GM18951 (cell line): ENCODE data around the gene ADGRE3.
"Not testable (repeated sequence)": the region's sequence is repeated elsewhere in the genome, so short reads cannot be mapped to it uniquely, and the experiment has no call there.

Experiments
- POLR2A ChIP-seq: IDR thresholded peaks from 4 replicates; pipeline ENCODE4 v1.6.1; 2011; ENCODE audit warnings: mild to moderate bottlenecking; ENCODE audit not compliant: insufficient read length, insufficient read depth; ENCODE audit errors: extremely low read depth
- in situ Hi-C: fragments of 300-500 bp; cut with MboI; formaldehyde crosslinking; loops from one replicate; pipeline ENCODE4 v1.12.0; 2022; ENCODE audit warnings: low sequenced_read_pairs, mixed read lengths, inconsistent platforms; ENCODE audit not compliant: unreplicated experiment

The ADGRE3 gene

DNA sequence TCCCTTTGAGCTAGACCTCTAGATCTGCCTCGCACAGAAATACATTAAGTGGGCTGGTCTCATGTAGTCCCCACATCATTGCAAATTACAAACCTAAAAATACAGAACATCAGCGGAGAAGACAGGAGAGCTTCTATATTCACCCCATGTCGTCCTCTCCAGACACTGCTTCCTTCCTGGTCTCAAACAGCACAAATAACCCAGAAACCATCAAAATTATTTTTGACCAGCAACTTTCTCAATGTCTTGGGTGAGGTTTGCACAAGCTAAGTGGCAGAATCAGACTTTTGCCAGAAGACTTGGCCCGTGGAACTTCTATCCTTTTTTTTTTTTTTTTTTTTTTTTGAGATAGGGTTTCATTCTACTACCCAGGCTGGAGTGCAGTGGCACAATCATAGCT is 63.6 kb downstream of the ADGRE3 start:
- in situ Hi-C loops = no loop called here
- no peak for TF ChIP-seq POLR2A

GRCh38 chr19:14606627-14607026 is 68.0 kb downstream of the ADGRE3 start:
- TF ChIP-seq POLR2A = no peak
- in situ Hi-C loops = no loop called here

GRCh38 chr19:14603990-14604387 is 70.7 kb downstream of the ADGRE3 start:
- TF ChIP-seq POLR2A = no peak
- in situ Hi-C loops = no loop called here

GRCh38 chr19:14599548-14600147 is 75.0 kb downstream of the ADGRE3 start:
- no peak for TF ChIP-seq POLR2A

GRCh38 chr19:14595558-14595957 is 79.1 kb downstream of the ADGRE3 start:
- in situ Hi-C loops = no loop called here
- TF ChIP-seq POLR2A = no peak

More at GRCh38 chr19:14599548-14600147, 75.0 kb downstream of the ADGRE3 start:
- in situ Hi-C loops = no loop called here

DNA sequence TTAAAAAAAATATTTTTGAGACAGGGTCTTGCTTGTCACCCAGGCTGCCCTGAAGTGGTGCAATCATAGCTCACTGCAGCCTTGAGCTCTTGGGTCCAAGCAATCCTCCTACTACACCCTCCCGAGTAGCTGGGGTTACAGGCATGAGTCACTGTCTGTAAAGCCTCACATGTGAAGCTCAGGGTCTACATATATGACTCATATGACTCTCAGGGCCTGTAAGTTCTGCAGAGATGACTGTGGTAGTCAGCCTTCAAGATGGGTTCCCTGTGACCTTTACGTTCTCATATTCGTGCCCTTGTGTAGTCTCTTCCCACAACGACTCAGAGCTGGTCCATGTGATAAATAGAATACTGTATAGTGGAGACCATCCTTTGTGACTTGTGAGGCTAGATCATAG is 85.2 kb downstream of the ADGRE3 start:
- in situ Hi-C loops = not testable (repeated sequence)

- in situ Hi-C loops = not testable (repeated sequence)
These were observed 89.5 kb downstream of the ADGRE3 start for GRCh38 chr19:14585187-14585586.

GRCh38 chr19:14584372-14584771 is 90.3 kb downstream of the ADGRE3 start:
- in situ Hi-C loops = not testable (repeated sequence)

DNA sequence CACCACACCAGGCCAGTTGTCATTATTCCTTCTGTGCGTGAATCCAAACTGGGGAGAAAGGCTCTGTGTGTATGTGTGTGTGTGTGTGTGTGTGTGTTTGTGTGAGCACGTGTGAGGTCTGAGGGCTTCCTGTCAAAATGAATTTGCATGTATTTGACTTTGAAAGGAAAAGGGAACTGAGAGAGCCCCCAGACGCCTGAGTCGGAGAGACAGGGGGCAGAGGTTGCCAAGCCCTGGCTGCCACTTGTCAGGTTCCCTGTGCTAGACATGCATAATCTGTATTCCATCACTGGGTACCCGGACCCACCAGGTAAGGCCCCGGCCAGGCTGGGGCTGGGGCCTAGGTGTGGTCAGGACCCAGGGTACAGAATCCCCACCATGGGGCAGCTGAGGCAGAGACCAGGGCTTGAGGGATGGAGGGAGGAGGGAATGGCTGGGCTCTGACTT is 91.7 kb downstream of the ADGRE3 start, which contains the start of gene CLEC17A:
Gene CLEC17A, plus strand, starts transcription at position 191 of the 447 bp plus-strand sequence. Its CDS starts 77 bp downstream, at position 268.
- in situ Hi-C loops = no loop called here
- TF ChIP-seq POLR2A = peak; percentile 95

DNA sequence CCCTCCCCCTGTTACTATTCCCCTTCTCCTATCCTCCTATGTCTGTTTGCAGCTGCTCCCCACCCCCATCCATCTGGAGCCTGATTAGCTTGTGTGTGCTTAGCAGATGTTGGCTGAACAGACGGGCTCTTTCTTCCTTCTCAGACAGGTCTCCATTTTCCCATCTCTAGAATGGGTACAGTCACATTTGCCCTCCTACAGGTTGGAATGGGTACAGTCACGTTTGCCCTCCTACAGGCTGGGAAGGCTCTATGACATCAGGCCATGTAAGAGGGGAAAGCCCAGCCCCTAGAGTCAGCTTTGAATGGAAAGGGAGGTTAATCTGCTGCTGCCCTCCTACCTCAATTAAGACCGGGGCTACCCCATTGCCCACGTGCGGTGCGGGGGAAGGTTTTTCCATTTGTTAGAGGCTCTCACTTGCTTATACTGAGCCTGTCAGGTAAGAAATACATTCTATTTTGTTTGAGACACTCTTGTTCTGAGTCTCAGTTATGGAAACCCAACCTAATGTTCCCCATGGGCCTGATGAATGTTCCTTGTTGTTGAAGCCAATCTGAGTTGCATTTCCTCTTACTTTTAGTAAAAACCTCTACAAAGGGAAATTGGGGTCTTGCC is 93.9 kb downstream of the ADGRE3 start:
- no peak for TF ChIP-seq POLR2A
- in situ Hi-C loops = no loop called here

GRCh38 chr19:14577885-14578427 is 96.7 kb downstream of the ADGRE3 start:
- TF ChIP-seq POLR2A = peak; percentile 41
- in situ Hi-C loops = no loop called here

- in situ Hi-C loops = no loop called here
- TF ChIP-seq POLR2A = no peak
These were observed 97.4 kb downstream of the ADGRE3 start for GRCh38 chr19:14577264-14577663.

GRCh38 chr19:14576363-14576762 is 98.3 kb downstream of the ADGRE3 start:
- in situ Hi-C loops = no loop called here
- TF ChIP-seq POLR2A = no peak

DNA sequence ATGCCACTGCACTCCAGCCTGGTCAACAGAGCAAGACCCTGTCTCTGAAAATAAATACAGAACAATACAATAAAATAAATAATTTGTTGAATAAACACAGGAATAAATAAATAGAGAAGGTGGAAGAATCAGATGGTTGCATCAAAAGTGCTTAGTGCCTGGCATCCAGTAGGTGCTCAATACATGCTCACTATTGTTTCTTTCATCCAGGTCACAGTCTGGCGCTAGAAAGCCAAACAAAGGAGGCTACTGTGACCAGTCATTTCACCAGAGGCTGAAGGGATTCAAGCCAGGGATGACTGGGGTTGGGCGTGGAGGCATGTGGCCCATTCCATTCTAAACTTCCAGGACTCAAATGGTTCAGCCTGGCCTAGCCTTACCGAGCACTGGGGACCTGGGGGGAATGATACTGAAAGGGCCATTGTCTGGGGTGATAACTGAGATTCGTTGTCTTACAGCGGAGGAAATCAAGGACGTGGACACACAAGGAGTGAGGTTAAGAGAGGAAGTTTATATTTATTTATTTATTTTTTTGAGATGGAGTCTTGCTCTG is 99.1 kb downstream of the ADGRE3 start:
- in situ Hi-C loops = no loop called here

More for the DNA sequence above, 99.1 kb downstream of the ADGRE3 start:
- no peak for TF ChIP-seq POLR2A
